NCI-H128 (cell line): ENCODE measurements around the gene MYO18A.

Experiments
- DNase-seq: peaks from one replicate; lab custom pipeline; 2025; ENCODE audit not compliant: unreplicated experiment; lab: John Stamatoyannopoulos, UW

The MYO18A gene

GRCh38 chr17:29038085-29038795 lies 142.0 kb downstream of the MYO18A start:
- no peak for DNase-seq

- DNase-seq = no peak
Observed at GRCh38 chr17:29037739-29038084, 142.5 kb downstream of the MYO18A start.

GRCh38 chr17:29036584-29036983 lies 143.6 kb downstream of the MYO18A start:
- no peak for DNase-seq

GRCh38 chr17:29034510-29034909 lies 145.7 kb downstream of the MYO18A start:
- no peak for DNase-seq

GRCh38 chr17:29032857-29033197 lies 147.4 kb downstream of the MYO18A start:
- no peak for DNase-seq

GRCh38 chr17:29032013-29032856 lies 148.0 kb downstream of the MYO18A start:
- no peak for DNase-seq

GRCh38 chr17:29031488-29031887 lies 148.7 kb downstream of the MYO18A start:
- no peak for DNase-seq

- DNase-seq = no peak
Observed at GRCh38 chr17:29024316-29024952, 155.8 kb downstream of the MYO18A start.

- no peak for DNase-seq
Observed at GRCh38 chr17:29022074-29022473, 158.1 kb downstream of the MYO18A start.

GRCh38 chr17:29021226-29021625 lies 159.0 kb downstream of the MYO18A start:
- no peak for DNase-seq
